Brain microvascular endothelial cell (primary cell): ENCODE measurements around the gene TACC2.

ENCODE experiments used
- DNase-seq: peaks from one replicate; pipeline ENCODE4 v3.0.0-alpha.2; 2020
- H3K27ac ChIP-seq: fragments of 250-450 bp; sonication (Bioruptor Pico); 2 replicates; pipeline ENCODE4 v1.5.1; 2020; ENCODE audit warnings: mild to moderate bottlenecking, moderate library complexity
- H3K27me3 ChIP-seq: fragments of 250-450 bp; sonication (Bioruptor Pico); replicated peaks from 2 replicates; pipeline ENCODE4 v1.5.1; 2020; ENCODE audit warnings: mild to moderate bottlenecking
- H3K36me3 ChIP-seq: fragments of 250-450 bp; sonication (Bioruptor Pico); replicated peaks from 2 replicates; pipeline ENCODE4 v1.5.1; 2020; ENCODE audit warnings: mild to moderate bottlenecking
- H3K4me3 ChIP-seq: 2 replicates; pipeline ENCODE4 v1.5.1; 2011; ENCODE audit warnings: low read depth, mild to moderate bottlenecking, control low read depth, low read length, moderate library complexity
- CTCF ChIP-seq: IDR thresholded peaks from 2 replicates; pipeline ENCODE4 v1.5.1; 2011; ENCODE audit warnings: low read depth, mild to moderate bottlenecking, moderate library complexity, low read length, control low read depth, inconsistent platforms; ENCODE audit errors: missing control alignments
- in situ Hi-C: cut with HindIII; loops from 2 replicates; pipeline ENCODE4 v1.10.0; 2017; ENCODE audit warnings: low sequenced_read_pairs, low pct_ligation_motif_present

TACC2 gene

GRCh38 chr10:122144199-122144598, 155.2 kb downstream of the TACC2 start:
- in situ Hi-C loops: no loop called here

GRCh38 chr10:122145113-122145512, 156.2 kb downstream of the TACC2 start:
- no peak for TF ChIP-seq CTCF
- no peak overlapping the region for H3K27ac ChIP-seq
- H3K36me3 ChIP-seq: no peaks in the 10 kb centered on the region
- DNase-seq: no peak
- in situ Hi-C loops: no loop called here
- H3K27me3 ChIP-seq: no peaks in the 10 kb centered on the region
- H3K4me3 ChIP-seq: no peak overlapping the region

More at GRCh38 chr10:122144199-122144598, 155.2 kb downstream of the TACC2 start:
- no peak for DNase-seq
- no peaks in the 10 kb centered on the region for H3K27me3 ChIP-seq
- H3K27ac ChIP-seq: no peak overlapping the region
- TF ChIP-seq CTCF: no peak
- H3K36me3 ChIP-seq: no peaks in the 10 kb centered on the region
- no peak overlapping the region for H3K4me3 ChIP-seq

- in situ Hi-C loops: no loop called here
- no peaks in the 10 kb centered on the region for H3K36me3 ChIP-seq
- TF ChIP-seq CTCF: no peak
- peak overlapping the region; percentile 90 for H3K27ac ChIP-seq
- H3K27me3 ChIP-seq: no peaks in the 10 kb centered on the region
- H3K4me3 ChIP-seq: no peak overlapping the region
- no peak for DNase-seq
Measured at GRCh38 chr10:122147663-122148062, 158.7 kb downstream of the TACC2 start.

- Histone ChIP-seq H3K27ac (peak overlapping the region; percentile 73), H3K4me3 (no peak overlapping the region), H3K27me3 (no peaks in the 10 kb centered on the region), H3K36me3 (no peaks in the 10 kb centered on the region)
- no peak for DNase-seq
- TF ChIP-seq CTCF: no peak
- in situ Hi-C loops: no loop called here
Measured at GRCh38 chr10:122148876-122149560, 160.1 kb downstream of the TACC2 start.

GRCh38 chr10:122149561-122150505, 160.9 kb downstream of the TACC2 start:
- H3K27ac ChIP-seq: no peak overlapping the region
- H3K4me3 ChIP-seq: no peak overlapping the region
- no peaks in the 10 kb centered on the region for H3K36me3 ChIP-seq
- DNase-seq: no peak
- in situ Hi-C loops: no loop called here
- no peak for TF ChIP-seq CTCF
- H3K27me3 ChIP-seq: no peaks in the 10 kb centered on the region
